HEK293 (cell line): Measurements from ENCODE around the gene RCOR1.

Source experiments
- CTCF ChIP-seq: fragments of 450-650 bp; formaldehyde crosslinking; IDR thresholded peaks from 2 replicates; pipeline ENCODE4 v1.5.1; 2016; ENCODE audit warnings: missing biosample characterization, missing genetic modification characterization
- MZF1 ChIP-seq: fragments of 450-650 bp; formaldehyde crosslinking; IDR thresholded peaks from 2 replicates; pipeline ENCODE4 v1.5.1; 2017; ENCODE audit warnings: missing biosample characterization, missing genetic modification characterization, borderline replicate concordance
- PRDM4 ChIP-seq: fragments of 450-650 bp; formaldehyde crosslinking; IDR thresholded peaks from 2 replicates; pipeline ENCODE4 v1.5.1; 2017; ENCODE audit warnings: missing biosample characterization, missing genetic modification characterization
- TCF7L2 ChIP-seq: IDR thresholded peaks from 2 replicates; pipeline ENCODE4 v1.6.1; 2011; ENCODE audit warnings: low read depth, mild to moderate bottlenecking, inconsistent platforms, low read length, moderate library complexity, borderline replicate concordance
- WT1 ChIP-seq: fragments of 450-650 bp; formaldehyde crosslinking; IDR thresholded peaks from 2 replicates; pipeline ENCODE4 v1.5.1; 2016; ENCODE audit warnings: missing biosample characterization, missing genetic modification characterization
- ZBTB26 ChIP-seq: fragments of 450-650 bp; formaldehyde crosslinking; optimal IDR thresholded peaks from 2 replicates; pipeline ENCODE3; 2016; ENCODE audit warnings: missing biosample characterization, mild to moderate bottlenecking, missing genetic modification characterization
- ZBTB49 ChIP-seq: fragments of 450-650 bp; formaldehyde crosslinking; IDR thresholded peaks from 2 replicates; pipeline ENCODE4 v1.5.1; 2016; ENCODE audit warnings: missing biosample characterization, missing genetic modification characterization, low read depth
- ZNF174 ChIP-seq: fragments of 450-650 bp; formaldehyde crosslinking; IDR thresholded peaks from 2 replicates; pipeline ENCODE4 v1.5.0; 2017; ENCODE audit warnings: missing biosample characterization, mild to moderate bottlenecking, missing genetic modification characterization
- ZNF302 ChIP-seq: fragments of 450-650 bp; formaldehyde crosslinking; IDR thresholded peaks from 2 replicates; pipeline ENCODE4 v1.5.1; 2016; ENCODE audit warnings: missing biosample characterization, missing genetic modification characterization, low read depth
- ZNF335 ChIP-seq: fragments of 450-650 bp; formaldehyde crosslinking; conservative IDR thresholded peaks from 2 replicates; pipeline ENCODE4 v1.5.1; 2016; ENCODE audit warnings: missing biosample characterization, missing genetic modification characterization
- ZNF510 ChIP-seq: fragments of 450-650 bp; formaldehyde crosslinking; IDR thresholded peaks from 2 replicates; pipeline ENCODE4 v1.5.1; 2018; ENCODE audit warnings: mild to moderate bottlenecking, missing genetic modification characterization, missing biosample characterization; ENCODE audit not compliant: insufficient replicate concordance
- ZNF513 ChIP-seq: fragments of 450-650 bp; IDR thresholded peaks from 2 replicates; pipeline ENCODE4 v1.5.1; 2018; ENCODE audit warnings: missing biosample characterization, missing genetic modification characterization

- TF ChIP-seq ZNF302 (tag by site-specific recombination) (no peak), ZBTB26 (tag by site-specific recombination) (no peak), ZNF510 (no peak), CTCF (no peak), WT1 (no peak), ZNF513 (tag by site-specific recombination) (no peak), TCF7L2 (no peak), ZNF174 (tag by site-specific recombination) (no peak), MZF1 (tag by site-specific recombination) (no peak), ZNF335 (tag by site-specific recombination) (no peak), ZBTB49 (tag by site-specific recombination) (no peak), PRDM4 (tag by site-specific recombination) (no peak)
Observed at GRCh38 chr14:102554821-102555819, 37.3 kb upstream of the RCOR1 start.
